K562 treated with DMSO at 1 percent for 12 hours (cell line): ENCODE measurements around the gene ZNF496. TPM values are rescaled to one million over a fixed set of nuclear protein-coding genes. Genes with fewer than 3 reads are reported as not detected.

ENCODE experiments used
- total RNA-seq: library from RNA; unstranded; fragments of 300-600 nt; gene quantifications from 2 replicates; pipeline ENCODE4 v1.2.3, GENCODE V29; 2022; ENCODE audit not compliant: insufficient read depth

Gene ZNF496
- total RNA-seq, result 18.0 and 48.1 TPM in 2 replicates

DNA sequence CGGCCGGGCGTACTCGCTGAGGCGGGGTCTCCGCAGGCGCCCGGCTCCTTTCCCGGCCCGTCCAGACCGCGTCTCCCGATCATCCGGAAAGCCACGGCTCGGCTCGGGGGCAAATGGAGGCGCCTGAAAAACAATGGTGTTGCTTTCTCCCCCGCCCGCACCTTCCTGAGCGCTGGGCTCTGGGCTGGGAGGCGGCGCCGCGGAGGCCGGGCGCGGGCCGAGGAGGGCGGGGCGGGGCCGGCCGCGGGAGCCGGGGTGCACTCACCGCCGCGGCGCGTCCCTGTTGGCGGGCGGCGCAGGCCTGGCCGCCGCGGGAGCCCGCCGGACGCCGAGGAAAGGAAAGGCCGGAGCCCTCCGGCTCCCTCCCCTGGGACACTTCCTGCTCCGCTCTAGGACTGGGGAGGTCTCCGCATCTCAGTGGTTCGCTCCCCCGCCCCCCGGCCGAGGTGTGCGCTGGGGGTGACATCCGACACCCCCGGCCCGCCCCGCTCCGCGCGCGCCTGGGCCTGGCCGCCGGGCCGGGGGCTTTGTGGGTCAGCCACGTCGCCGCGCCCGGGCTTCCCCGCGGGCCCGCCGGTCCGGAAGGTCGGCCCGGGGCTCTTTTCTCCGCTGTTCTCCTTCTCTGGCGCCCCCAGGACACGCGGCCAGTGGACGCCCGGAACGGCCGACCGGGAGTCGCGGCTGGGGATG is at the start of gene ZNF496:
TSS of gene ZNF496 (minus strand) at position 343 of the 690 bp plus-strand sequence. CDS start 2,289 bp downstream, outside the sequence.

DNA sequence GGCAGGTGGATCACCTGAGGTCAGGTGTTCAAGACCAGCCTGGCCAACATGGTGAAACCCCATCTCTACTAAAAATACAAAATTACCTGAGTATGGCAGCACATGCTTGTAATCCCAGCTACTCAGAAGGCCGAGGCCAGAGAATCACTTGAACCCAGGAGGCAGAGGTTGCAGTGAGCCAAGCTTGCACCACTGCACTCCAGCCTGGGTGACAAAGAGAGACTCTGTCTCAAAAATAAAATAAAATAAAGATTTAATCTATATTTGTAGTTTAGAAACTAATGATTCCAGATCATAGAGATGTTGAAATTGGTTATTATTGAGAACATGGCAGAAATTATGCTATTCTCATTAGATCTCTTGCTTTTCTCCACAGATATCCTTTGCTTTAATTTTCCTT is 75.9 kb downstream of the ZNF496 start, which contains the start of gene VN1R5:
TSS of gene VN1R5 (plus strand) at position 301 of the 400 bp plus-strand sequence.

Other genes starting within 250 kb of the ZNF496 start
- gene ZNF669, start 227.5 kb downstream of the ZNF496 start, total RNA-seq, result 3.1 and 11.3 TPM in 2 replicates
- gene ZNF124, start 159.8 kb downstream of the ZNF496 start, total RNA-seq, result 6.5 and 15.8 TPM in 2 replicates
- not detected in 2 replicates for gene VN1R5, start 75.8 kb downstream of the ZNF496 start, total RNA-seq
- not detected in 2 replicates for gene NLRP3, start 84.3 kb upstream of the ZNF496 start, total RNA-seq
- not detected in 2 replicates for gene OR2B11, start 126.2 kb upstream of the ZNF496 start, total RNA-seq
- 0.11 TPM in 1 of 2 replicates, not detected in the other for gene OR2C3, start 204.6 kb upstream of the ZNF496 start, total RNA-seq
- not detected in 2 replicates for gene GCSAML, start 217.3 kb upstream of the ZNF496 start, total RNA-seq